Middle frontal gyrus (tissue), 1 donor: ENCODE data around the gene GPX6.
"Not testable (repeated sequence)": the region's sequence is repeated elsewhere in the genome, so short reads cannot be mapped to it uniquely, and the experiment has no call there.

Experiments
- DNase-seq: peaks from one replicate; pipeline ENCODE4 v3.0.0-alpha.2; 2015; ENCODE audit warnings: low spot score; ENCODE audit errors: extremely low spot score

The GPX6 gene

GRCh38 chr6:28515676-28516075 is at the start of gene GPX6:
Gene GPX6 (minus strand): TSS chr6:28515793. CDS start chr6:28515743, 50 bp downstream.
- DNase-seq = no peak

GRCh38 chr6:28563430-28564095 is 48.0 kb upstream of the GPX6 start:
- DNase-seq = no peak

GRCh38 chr6:28558629-28559028 is 43.0 kb upstream of the GPX6 start:
- no peak for DNase-seq

GRCh38 chr6:28555136-28555535 is 39.5 kb upstream of the GPX6 start:
- no peak for DNase-seq

GRCh38 chr6:28553986-28554881 is 38.6 kb upstream of the GPX6 start:
- no peak for DNase-seq

- no peak for DNase-seq
Observed at GRCh38 chr6:28553384-28553985, 37.9 kb upstream of the GPX6 start.

- DNase-seq = no peak
Observed at GRCh38 chr6:28551891-28552666, 36.5 kb upstream of the GPX6 start.

- DNase-seq = not testable (repeated sequence)
Observed at GRCh38 chr6:28547003-28547402, 31.4 kb upstream of the GPX6 start.

GRCh38 chr6:28545955-28546354 is 30.4 kb upstream of the GPX6 start:
- DNase-seq = no peak

- no peak for DNase-seq
Observed at GRCh38 chr6:28543651-28544610, 28.3 kb upstream of the GPX6 start.

- DNase-seq = no peak
Observed at GRCh38 chr6:28542440-28543296, 27.1 kb upstream of the GPX6 start.

GRCh38 chr6:28541996-28542395 is 26.4 kb upstream of the GPX6 start:
- no peak for DNase-seq

- no peak for DNase-seq
Observed at GRCh38 chr6:28537509-28538140, 22.0 kb upstream of the GPX6 start.

- DNase-seq = no peak
Observed at GRCh38 chr6:28537065-28537464, 21.5 kb upstream of the GPX6 start.

GRCh38 chr6:28534875-28535274 is 19.3 kb upstream of the GPX6 start:
- DNase-seq = no peak

- no peak for DNase-seq
Observed at GRCh38 chr6:28534306-28534705, 18.7 kb upstream of the GPX6 start.

- DNase-seq = no peak
Observed at GRCh38 chr6:28531479-28532128, 16.0 kb upstream of the GPX6 start.

GRCh38 chr6:28530777-28531176 is 15.2 kb upstream of the GPX6 start:
- no peak for DNase-seq
